T47D (cell line): Measurements from ENCODE around the gene AKAP10.
A peak's percentile ranks its signal among the peaks of the same experiment; 100 is the strongest.
"Not testable (repeated sequence)": the region's sequence is repeated elsewhere in the genome, so short reads cannot be mapped to it uniquely, and the experiment has no call there.

Experiments used
- DNase-seq, 2 experiments: peaks; one replicate each; pipeline versions ENCODE4 v3.0.0 to v3.0.0-alpha.2; 2011 to 2012; ENCODE audit warnings: low read depth in 1 of 2, low spot score in 1 of 2
- JUND ChIP-seq: IDR thresholded peaks from 2 replicates; pipeline ENCODE4 v1.6.1; 2012; ENCODE audit warnings: low read depth
- in situ Hi-C: cut with HindIII; loops from 2 replicates; pipeline ENCODE4 v1.10.0; 2016; ENCODE audit warnings: low sequenced_read_pairs, low pct_unique_long_range_greater_than_20kb

AKAP10 gene, protein sequence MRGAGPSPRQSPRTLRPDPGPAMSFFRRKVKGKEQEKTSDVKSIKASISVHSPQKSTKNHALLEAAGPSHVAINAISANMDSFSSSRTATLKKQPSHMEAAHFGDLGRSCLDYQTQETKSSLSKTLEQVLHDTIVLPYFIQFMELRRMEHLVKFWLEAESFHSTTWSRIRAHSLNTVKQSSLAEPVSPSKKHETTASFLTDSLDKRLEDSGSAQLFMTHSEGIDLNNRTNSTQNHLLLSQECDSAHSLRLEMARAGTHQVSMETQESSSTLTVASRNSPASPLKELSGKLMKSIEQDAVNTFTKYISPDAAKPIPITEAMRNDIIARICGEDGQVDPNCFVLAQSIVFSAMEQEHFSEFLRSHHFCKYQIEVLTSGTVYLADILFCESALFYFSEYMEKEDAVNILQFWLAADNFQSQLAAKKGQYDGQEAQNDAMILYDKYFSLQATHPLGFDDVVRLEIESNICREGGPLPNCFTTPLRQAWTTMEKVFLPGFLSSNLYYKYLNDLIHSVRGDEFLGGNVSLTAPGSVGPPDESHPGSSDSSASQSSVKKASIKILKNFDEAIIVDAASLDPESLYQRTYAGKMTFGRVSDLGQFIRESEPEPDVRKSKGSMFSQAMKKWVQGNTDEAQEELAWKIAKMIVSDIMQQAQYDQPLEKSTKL

GRCh38 chr17:19977293-19978208 lies at the start of gene AKAP10:
AKAP10 (minus strand) TSS chr17:19977828; CDS start chr17:19977679, 149 bp downstream.
- in situ Hi-C loops, result no loop called here
- TF ChIP-seq JUND, result no peak
- DNase-seq, result peak; percentile 91 to 94

DNA sequence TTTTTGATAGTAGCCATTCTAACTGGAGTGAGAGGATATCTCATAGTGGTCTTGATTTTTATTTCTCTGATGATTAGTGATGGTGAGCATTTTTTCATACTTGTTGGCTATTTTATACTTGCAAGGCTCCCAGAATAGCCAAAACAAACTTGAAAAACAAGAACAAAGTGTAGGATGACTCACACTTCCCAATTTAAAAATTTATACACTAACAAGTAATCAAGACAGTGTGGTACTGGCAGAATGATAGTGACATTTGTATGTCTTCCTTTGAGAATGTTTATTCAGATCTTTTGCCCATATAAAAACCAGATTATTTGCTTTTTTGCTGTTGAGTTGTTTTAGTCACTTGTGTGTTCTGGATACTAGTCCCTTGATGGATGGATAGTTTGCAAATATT lies 49.3 kb upstream of the AKAP10 start:
- no peak for TF ChIP-seq JUND
- in situ Hi-C loops, result no loop called here
- no peak for DNase-seq

- no peak for TF ChIP-seq JUND
- DNase-seq, result no peak
- in situ Hi-C loops, result no loop called here
These were observed 45.1 kb upstream of the AKAP10 start for GRCh38 chr17:20022701-20023100.

DNA sequence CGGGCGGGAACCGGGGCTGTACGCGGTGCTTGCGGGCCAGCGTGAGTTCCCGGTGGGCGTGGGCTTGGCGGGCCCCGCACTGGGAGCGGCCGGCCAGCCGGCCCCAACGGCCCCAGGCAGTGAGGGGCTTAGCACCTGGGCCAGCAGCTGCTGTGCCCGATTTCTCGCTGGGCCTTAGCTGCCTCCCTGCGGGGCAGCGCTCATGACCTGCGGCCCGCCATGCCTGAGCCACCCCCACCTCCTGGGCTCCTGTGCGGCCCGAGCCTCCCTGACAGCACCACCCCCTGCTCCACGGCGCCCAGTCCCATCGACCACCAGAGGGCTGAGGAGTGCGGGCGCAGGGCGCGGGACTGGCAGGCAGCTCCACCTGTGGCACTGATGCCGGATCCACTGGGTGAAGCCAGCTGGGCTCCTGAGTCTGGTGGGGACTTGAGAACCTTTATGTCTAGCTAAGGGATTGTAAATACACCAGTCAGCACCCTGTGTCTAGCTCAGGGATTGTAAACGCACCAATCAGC lies 38.9 kb upstream of the AKAP10 start:
- DNase-seq, in situ Hi-C loops: not testable (repeated sequence)

- no peak for TF ChIP-seq JUND
- DNase-seq, result no peak
- in situ Hi-C loops, result no loop called here
These were observed 34.4 kb upstream of the AKAP10 start for GRCh38 chr17:20012017-20012536.

DNA sequence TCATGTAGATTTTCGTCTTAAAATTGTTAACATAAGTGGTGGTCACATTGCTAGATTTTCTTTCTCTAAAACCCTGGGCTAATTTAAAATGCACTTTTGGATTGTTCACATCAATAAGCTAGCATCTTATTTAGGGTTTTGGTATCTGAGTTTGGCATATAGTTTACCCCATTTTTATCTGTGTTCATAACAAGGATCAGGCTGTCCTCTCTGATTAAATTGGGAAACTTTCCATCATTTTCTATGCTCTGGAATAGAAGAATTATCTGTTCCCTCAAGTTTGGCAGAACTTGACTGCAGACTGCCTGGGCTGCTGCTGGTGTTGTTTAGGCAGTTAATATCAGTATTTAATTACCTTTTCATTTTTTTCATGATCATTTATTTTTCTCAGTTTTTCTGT lies 33.3 kb upstream of the AKAP10 start:
- DNase-seq, result no peak
- no peak for TF ChIP-seq JUND
- in situ Hi-C loops, result no loop called here

DNA sequence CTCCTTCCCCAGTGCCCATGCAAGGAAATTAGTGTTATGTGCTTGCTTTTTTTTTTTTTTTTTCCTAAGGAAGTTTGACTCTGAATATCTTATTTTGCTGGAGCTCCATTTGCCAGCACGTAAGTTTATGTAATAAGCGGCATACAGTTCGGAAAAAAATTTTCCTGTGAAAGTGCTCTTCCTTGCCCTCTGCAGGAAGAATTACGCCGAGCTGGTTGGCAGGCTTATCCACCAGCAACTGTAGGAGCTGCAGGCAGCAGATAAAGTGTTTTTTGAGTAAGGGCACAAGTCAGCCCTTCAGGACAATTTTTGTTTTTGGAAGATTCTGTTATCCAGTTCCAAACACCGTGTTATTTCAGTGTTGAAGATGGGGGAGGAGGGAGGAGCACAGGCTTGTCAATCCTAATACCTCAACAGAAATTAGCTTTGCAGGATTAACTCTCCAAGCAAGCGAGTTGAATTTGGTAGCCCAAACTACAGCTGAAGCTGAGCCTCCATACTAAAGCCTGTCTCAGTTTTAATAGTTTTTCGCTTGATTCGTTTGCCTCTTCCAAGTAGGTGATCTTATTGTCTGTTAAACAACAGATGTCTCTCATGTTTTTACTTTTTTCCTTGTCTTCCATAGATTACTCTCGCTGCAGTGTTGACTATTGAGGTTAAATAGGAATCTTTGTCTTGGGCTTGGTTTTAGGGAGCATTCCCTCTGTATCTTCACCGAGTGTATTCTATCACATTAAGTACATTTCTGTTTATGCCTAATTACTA lies 32.7 kb upstream of the AKAP10 start:
- TF ChIP-seq JUND, result no peak
- in situ Hi-C loops, result no loop called here

DNA sequence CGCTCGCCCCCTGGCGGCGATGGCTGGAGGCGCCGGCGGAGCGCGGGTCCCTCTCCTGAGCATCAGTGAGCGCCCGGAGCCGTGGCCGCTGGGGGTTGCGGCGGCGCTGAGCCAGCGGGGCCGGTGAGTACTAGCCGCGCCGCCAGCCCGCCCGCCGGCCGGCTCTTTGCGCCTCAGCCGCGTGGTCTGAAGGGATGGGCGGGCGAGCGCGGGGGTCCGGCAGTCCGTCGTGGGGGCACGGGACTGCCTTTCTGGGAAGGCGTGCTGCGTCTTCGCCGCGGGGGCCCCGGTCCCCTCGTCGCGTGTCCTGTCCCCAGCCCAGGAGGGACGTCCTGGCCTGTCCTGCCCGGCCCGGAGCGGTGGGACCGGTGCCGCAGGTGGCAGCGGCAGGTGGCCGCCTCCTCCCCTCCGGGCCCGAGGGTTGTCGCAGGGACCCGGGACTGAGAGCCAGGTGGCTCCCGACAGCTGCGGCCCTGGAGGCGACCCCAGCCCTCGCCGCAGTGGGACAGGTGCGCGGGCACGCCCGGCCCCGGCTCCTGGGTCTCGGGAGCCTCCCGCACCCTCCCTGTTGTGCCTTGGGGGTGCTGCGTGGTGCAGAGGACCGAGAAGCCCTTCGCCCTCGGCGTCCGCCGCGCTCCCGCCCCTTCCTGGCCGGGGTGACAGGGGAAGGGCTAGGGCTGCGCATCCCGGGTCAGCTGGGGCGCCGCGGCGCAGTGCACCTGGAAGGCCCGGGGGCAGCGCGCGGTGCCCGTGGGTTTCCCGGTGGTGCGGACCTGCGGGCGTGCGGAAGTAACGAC lies 31.9 kb upstream of the AKAP10 start, which contains the start of gene SPECC1:
TSS of gene SPECC1 (plus strand) at position 58 of the 797 bp plus-strand sequence. CDS start 87,293 bp downstream, outside the sequence.
- in situ Hi-C loops, result no loop called here
- no peak for TF ChIP-seq JUND
- DNase-seq, result peak; percentile 76 to 85

More for the DNA sequence above, 32.7 kb upstream of the AKAP10 start:
- DNase-seq, result peak; percentile 64 to 78

DNA sequence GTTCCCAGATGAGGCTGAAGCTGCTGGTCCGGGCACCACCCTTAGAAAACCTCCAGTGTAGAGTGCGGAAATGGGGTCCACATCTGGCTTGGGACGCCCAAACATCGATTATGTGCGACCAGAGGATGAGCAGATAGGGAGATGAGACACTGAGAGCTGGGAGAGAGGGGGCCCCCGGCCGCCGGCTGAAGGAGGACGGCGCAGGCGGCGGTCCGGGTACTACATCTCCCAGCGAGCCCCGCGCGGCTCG lies 31.3 kb upstream of the AKAP10 start:
- in situ Hi-C loops, result no loop called here
- no peak for TF ChIP-seq JUND

DNA sequence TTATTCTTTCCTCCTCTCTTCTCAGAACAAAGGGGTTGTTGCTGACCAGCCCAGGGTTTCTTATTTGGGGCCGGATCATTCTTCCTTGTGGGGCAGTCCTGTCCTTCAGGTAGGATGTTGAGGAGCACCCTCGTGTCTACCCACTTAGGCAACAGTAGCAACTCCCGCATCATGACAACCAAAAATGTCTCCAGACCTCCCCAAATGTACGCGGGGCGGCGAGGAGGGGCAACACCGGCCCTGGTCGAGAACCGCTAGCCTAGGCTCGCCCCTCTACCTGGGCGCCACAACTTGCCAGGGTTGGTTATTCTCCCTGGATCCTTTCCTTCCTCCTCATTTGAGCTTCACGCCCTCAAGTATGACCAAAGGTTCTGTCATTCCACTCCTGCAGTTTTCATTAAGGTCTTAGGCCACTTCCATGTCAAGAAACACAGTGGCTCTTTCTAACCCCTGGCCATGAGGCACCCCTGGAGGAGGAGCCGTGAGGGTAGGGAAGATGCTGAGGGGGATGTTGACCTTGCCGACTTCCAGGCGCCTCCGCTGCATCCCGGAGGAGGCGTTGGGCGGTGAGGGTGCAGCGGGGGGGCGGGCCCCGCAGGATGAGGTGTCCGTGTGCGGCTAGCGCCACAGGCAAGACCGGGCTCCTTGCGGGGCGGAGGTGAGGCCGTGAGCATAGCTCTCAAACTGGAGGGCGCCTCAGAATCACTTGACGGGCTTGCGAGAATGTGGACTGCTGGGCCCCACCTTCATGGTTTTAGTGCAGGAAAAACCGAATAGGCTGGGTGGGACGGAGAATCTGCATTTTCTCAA lies 30.8 kb upstream of the AKAP10 start:
- in situ Hi-C loops, result no loop called here
- no peak for TF ChIP-seq JUND
- peak in 1 of 2 experiments; percentile 50 for DNase-seq

More for the DNA sequence above, 31.3 kb upstream of the AKAP10 start:
- DNase-seq, result no peak
